Endothelial cell of umbilical vein (primary cell): ENCODE results near the gene ZNF157. TPM values are rescaled to one million over a fixed set of nuclear protein-coding genes. Genes with fewer than 3 reads are reported as not detected.

Source experiments
- BruUV-seq: library from RNA; stranded (reverse); fragments of 400-500 nt; replicated peaks from 2 replicates; lab custom pipeline; 2021; lab: Mats Ljungman, UMichigan
- CTCF ChIA-PET: fragments of 300-600, 350-600 bp; sonication (Branson Sonifier 250); formaldehyde crosslinking; loops from one replicate; lab custom pipeline; 2021; ENCODE audit warnings: antibody characterized with exemption, inconsistent platforms; lab: Charles Lee
- POLR2A ChIA-PET: fragments of 300-600, 350-600 bp; sonication (Branson Sonifier 250); formaldehyde crosslinking; loops from one replicate; lab custom pipeline; 2021; ENCODE audit warnings: antibody characterized with exemption, inconsistent platforms; lab: Charles Lee
- DNase-seq: peaks from one replicate; pipeline ENCODE4 v3.0.0-alpha.2; 2011; ENCODE audit warnings: low read depth, low spot score
- FAIRE-seq: peaks from 2 replicates; lab custom pipeline; 2011; peaks lifted over from hg19 to GRCh38; lab: Jason Lieb, UNC
- H2AFZ ChIP-seq: 2 replicates; pipeline ENCODE4 v1.6.0; 2012; ENCODE audit warnings: low read depth, low read length, control low read depth, inconsistent platforms
- H3K27ac ChIP-seq: 2 replicates; pipeline ENCODE4 v1.5.1; 2011; ENCODE audit warnings: low read depth, mild to moderate bottlenecking, control low read depth, low read length, moderate library complexity; ENCODE audit not compliant: insufficient read depth
- H3K27me3 ChIP-seq, 2 experiments: 2 replicates each; pipeline versions ENCODE4 v1.6.0 to v1.6.1; 2011; ENCODE audit warnings: low read length in 2 of 2, mixed read lengths in 1 of 2; ENCODE audit not compliant: control insufficient read depth in 2 of 2, insufficient read depth in 2 of 2
- H3K36me3 ChIP-seq, 2 experiments: 2 replicates in 1 of 2; 3 replicates in 1 of 2; pipeline ENCODE4 v1.5.1; 2011; ENCODE audit warnings: low read length in 2 of 2, mild to moderate bottlenecking in 1 of 2, moderate library complexity in 1 of 2; ENCODE audit not compliant: control insufficient read depth in 2 of 2, insufficient read depth in 2 of 2; ENCODE audit errors: extremely low read depth in 1 of 2
- H3K4me1 ChIP-seq: 3 replicates; pipeline ENCODE4 v1.5.1; 2011; ENCODE audit warnings: mild to moderate bottlenecking, low read length; ENCODE audit not compliant: control insufficient read depth, insufficient read depth; ENCODE audit errors: extremely low read depth
- H3K4me2 ChIP-seq: 2 replicates; pipeline ENCODE4 v1.6.1; 2011; ENCODE audit warnings: low read length, control low read depth, mixed read lengths; ENCODE audit not compliant: insufficient read depth
- H3K4me3 ChIP-seq, 3 experiments: fragments of 200-600 bp in 1 of 3; sonication (generic), shearing (Covaris generic) in 1 of 3; replicated peaks in 1 of 3; 2 replicates each; pipeline ENCODE4 v1.5.1; 2011 to 2016; ENCODE audit warnings: control low read depth in 3 of 3, low read length in 3 of 3, mild to moderate bottlenecking in 2 of 3, inconsistent platforms in 1 of 3, low read depth in 1 of 3, moderate library complexity in 1 of 3; ENCODE audit not compliant: insufficient read depth in 1 of 3
- H3K79me2 ChIP-seq: 2 replicates; pipeline ENCODE4 v1.6.0; 2012; ENCODE audit warnings: low read length, inconsistent platforms; ENCODE audit not compliant: control insufficient read depth, insufficient read depth
- H3K9ac ChIP-seq: replicated peaks from 2 replicates; pipeline ENCODE3; 2011; ENCODE audit warnings: low read length, control low read depth; ENCODE audit not compliant: insufficient read depth; ENCODE audit errors: extremely low read depth
- H3K9me1 ChIP-seq: replicated peaks from 3 replicates; pipeline ENCODE4 v1.6.0; 2011; ENCODE audit warnings: mild to moderate bottlenecking, low read length; ENCODE audit not compliant: control insufficient read depth, insufficient read depth; ENCODE audit errors: extremely low read depth
- H3K9me3 ChIP-seq: replicated peaks from 2 replicates; pipeline ENCODE4 v1.5.1; 2012; ENCODE audit warnings: low read length, inconsistent platforms; ENCODE audit not compliant: control insufficient read depth, insufficient read depth
- H4K20me1 ChIP-seq: replicated peaks from 2 replicates; pipeline ENCODE3; 2011; ENCODE audit warnings: mild to moderate bottlenecking, low read length; ENCODE audit not compliant: control insufficient read depth, insufficient read depth; ENCODE audit errors: extremely low read depth
- EZH2 ChIP-seq: IDR thresholded peaks from 2 replicates; pipeline ENCODE4 v1.6.1; 2012; ENCODE audit warnings: borderline replicate concordance, low read depth, mild to moderate bottlenecking, moderate library complexity, low read length, inconsistent platforms; ENCODE audit not compliant: severe bottlenecking
- FOS ChIP-seq: IDR thresholded peaks from 2 replicates; pipeline ENCODE4 v1.6.1; 2011; ENCODE audit warnings: mild to moderate bottlenecking, low read length, moderate library complexity, borderline replicate concordance; ENCODE audit not compliant: insufficient read depth
- GATA2 ChIP-seq: IDR thresholded peaks from 2 replicates; pipeline ENCODE4 v1.7.0; 2011; ENCODE audit warnings: low read depth, mild to moderate bottlenecking, moderate library complexity, mixed read lengths, low read length; ENCODE audit not compliant: insufficient read length, insufficient read depth
- JUN ChIP-seq: IDR thresholded peaks from 2 replicates; pipeline ENCODE4 v1.6.1; 2011; ENCODE audit warnings: borderline replicate concordance, low read depth; ENCODE audit not compliant: insufficient read length, insufficient read depth
- MYC ChIP-seq: IDR thresholded peaks from one replicate; pipeline ENCODE4 v1.6.1; 2011; ENCODE audit warnings: mild to moderate bottlenecking, low read depth, low read length
- POLR2A ChIP-seq: IDR thresholded peaks from 2 replicates; pipeline ENCODE4 v1.6.1; 2012; ENCODE audit warnings: low read depth, mild to moderate bottlenecking, control low read depth, low read length
- POLR2AphosphoS5 ChIP-seq: IDR thresholded peaks from 2 replicates; pipeline ENCODE4 v1.6.1; 2012; ENCODE audit warnings: low read depth, mild to moderate bottlenecking, control low read depth, low read length, moderate library complexity; ENCODE audit not compliant: insufficient read depth
- dilution Hi-C: fragments of 300-500 bp; cut with MboI; formaldehyde crosslinking; loops from one replicate; pipeline ENCODE4 v1.15.0; 2019; ENCODE audit warnings: low sequenced_read_pairs; ENCODE audit not compliant: extremely low pct_ligation_motif_present
- intact Hi-C: fragments of 100-400 bp; cut with micrococcal nuclease; formaldehyde crosslinking; loops from one replicate; pipeline ENCODE4 v1.10.0; 2022
- polyA plus RNA-seq, 4 experiments: library from polyadenylated mRNA; depleted of rRNA in 3 of 4; stranded (reverse) in 3 of 4; unstranded in 1 of 4; fragments of >200 nt; gene quantifications; 2 replicates each; pipeline versions ENCODE4 v1.2.1 to v1.2.3, GENCODE V29; 2011 to 2012; ENCODE audit warnings: missing spikeins in 1 of 4
- total RNA-seq: library from RNA; stranded (reverse); gene quantifications from 2 replicates; pipeline ENCODE4 v1.2.3, GENCODE V29; 2021
- TF ChIP-seq, protein P1 (sequence below), 2 donors: IDR thresholded peaks; 1 replicate in 1 of 2; 2 replicates in 1 of 2; pipeline ENCODE4 v1.5.1; 2011; ENCODE audit warnings: low read length in 2 of 2, mild to moderate bottlenecking in 2 of 2, moderate library complexity in 2 of 2, control low read depth in 1 of 2, inconsistent platforms in 1 of 2, low read depth in 1 of 2; ENCODE audit not compliant: insufficient read depth in 1 of 2; ENCODE audit errors: extremely low read depth in 1 of 2
- TF ChIP-seq, protein P2 (sequence below): IDR thresholded peaks from 2 replicates; pipeline ENCODE4 v1.6.1; 2011; ENCODE audit not compliant: insufficient read depth, insufficient read length

Gene ZNF157
- total and polyA plus RNA-seq, 2 donors (not counting 3 experiments of a cell fraction or from before 2014, with no cell fraction given) = not detected

DNA sequence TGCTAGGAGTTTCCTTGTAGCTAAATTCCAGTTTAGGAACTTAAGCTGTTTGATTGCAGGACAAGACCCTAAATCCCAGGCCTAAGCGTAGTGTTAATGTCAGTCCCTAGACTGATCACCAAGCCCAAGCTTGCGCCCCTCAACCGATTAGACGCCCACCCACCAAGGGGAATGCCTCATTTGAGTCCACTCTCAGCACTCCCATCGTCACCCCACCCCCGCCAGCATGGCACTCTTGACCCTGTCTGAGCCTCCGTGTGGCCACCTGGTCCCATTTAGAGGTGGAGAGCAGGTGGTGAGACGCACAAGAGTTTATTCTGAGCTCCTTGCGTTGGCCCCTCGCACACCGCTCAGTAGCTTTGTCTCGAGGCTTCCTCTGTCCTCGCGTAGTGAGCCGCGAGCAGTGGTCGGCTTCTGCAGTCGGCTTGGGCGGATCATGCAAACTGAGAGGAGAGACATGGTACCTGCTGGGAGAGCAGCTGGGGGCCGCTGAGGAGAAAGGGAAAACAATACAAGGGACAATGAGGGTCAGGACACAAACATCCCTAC lies 48.5 kb upstream of the ZNF157 start:
- no TSS peak for BruUV-seq
- no peaks in the 10 kb centered on the region for H3K9me3 ChIP-seq
- no peaks in the 10 kb centered on the region for H3K79me2 ChIP-seq
- TF ChIP-seq EZH2 (no peak), POLR2A (no peak), POLR2AphosphoS5 (no peak), MYC (no peak), GATA2 (no peak), FOS (no peak), JUN (no peak)
- TF ChIP-seq, protein P1, sequence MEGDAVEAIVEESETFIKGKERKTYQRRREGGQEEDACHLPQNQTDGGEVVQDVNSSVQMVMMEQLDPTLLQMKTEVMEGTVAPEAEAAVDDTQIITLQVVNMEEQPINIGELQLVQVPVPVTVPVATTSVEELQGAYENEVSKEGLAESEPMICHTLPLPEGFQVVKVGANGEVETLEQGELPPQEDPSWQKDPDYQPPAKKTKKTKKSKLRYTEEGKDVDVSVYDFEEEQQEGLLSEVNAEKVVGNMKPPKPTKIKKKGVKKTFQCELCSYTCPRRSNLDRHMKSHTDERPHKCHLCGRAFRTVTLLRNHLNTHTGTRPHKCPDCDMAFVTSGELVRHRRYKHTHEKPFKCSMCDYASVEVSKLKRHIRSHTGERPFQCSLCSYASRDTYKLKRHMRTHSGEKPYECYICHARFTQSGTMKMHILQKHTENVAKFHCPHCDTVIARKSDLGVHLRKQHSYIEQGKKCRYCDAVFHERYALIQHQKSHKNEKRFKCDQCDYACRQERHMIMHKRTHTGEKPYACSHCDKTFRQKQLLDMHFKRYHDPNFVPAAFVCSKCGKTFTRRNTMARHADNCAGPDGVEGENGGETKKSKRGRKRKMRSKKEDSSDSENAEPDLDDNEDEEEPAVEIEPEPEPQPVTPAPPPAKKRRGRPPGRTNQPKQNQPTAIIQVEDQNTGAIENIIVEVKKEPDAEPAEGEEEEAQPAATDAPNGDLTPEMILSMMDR (IDR thresholded peaks at IDR 0.05; ENCODE audit: extremely low read depth in 1 of 2, insufficient read depth in 1 of 2, low read depth in 1 of 2, low read length in 2 of 2) = no peak
- TF ChIP-seq, protein P2, sequence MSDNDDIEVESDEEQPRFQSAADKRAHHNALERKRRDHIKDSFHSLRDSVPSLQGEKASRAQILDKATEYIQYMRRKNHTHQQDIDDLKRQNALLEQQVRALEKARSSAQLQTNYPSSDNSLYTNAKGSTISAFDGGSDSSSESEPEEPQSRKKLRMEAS = no peak
- no peaks in the 10 kb centered on the region for H3K9me1 ChIP-seq
- ChIA-PET POLR2A (no interaction called here), CTCF (interaction anchor here (1.0 kb wide), 1 partner anchor 10 kb away, joined by 5 read pairs; no protein-coding TSS in a partner anchor)
- H3K27me3 ChIP-seq = no peaks in the 10 kb centered on the region
- no peak for FAIRE-seq
- intact Hi-C loops = no loop called here
- no peaks in the 10 kb centered on the region for H4K20me1 ChIP-seq
- no peaks in the 10 kb centered on the region for H3K4me1 ChIP-seq
- no peak for DNase-seq
- no peak overlapping the region for H3K27ac ChIP-seq
- no peak overlapping the region for H3K9ac ChIP-seq
- peak overlapping the region; percentile 89 for H2AFZ ChIP-seq
- H3K4me2 ChIP-seq = no peak overlapping the region
- no peaks in the 10 kb centered on the region for H3K36me3 ChIP-seq
- dilution Hi-C loops = no loop called here
- no peak overlapping the region for H3K4me3 ChIP-seq
